ENCODE measurements around the gene HABP2. TPM values are rescaled to one million over a fixed set of nuclear protein-coding genes. Genes with fewer than 3 reads are reported as not detected.

The HABP2 gene
- total RNA-seq, 1 experiment from 2014 or later = not detected

DNA sequence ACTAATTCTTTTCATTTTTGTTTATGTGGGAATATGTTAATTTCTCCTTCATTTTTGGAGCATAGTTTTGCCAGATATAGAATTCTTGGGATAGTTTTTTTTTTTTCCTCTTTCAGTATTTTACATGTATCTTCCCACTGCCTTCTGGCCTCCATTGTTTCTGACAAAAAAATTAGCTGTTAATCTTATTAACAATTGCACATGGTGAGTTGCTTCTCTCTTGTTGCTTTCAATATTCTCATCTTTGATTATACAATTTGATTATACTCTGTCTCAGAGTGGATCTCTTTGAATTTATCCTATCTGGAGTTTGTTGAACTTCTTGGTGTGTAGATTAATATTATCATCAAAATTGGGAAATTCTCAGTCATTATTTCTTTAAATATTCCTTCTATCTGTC lies 41.4 kb upstream of the HABP2 start:
- Histone ChIP-seq H4K91ac (ENCODE audit: insufficient read length, low read depth, low read length) (no peak overlapping the region), H4K8ac (replicated peaks; ENCODE audit: insufficient read length, low read depth, low read length) (no peak overlapping the region), H3K14ac (ENCODE audit: insufficient read depth, low read length) (no peak overlapping the region), H3K79me1 (ENCODE audit: insufficient read depth, low read depth, low read length, poor library complexity, severe bottlenecking) (no peaks in the 10 kb centered on the region), H3K23ac (ENCODE audit: insufficient read length, low read depth, low read length) (no peak overlapping the region), H3K4me1 (ENCODE audit: insufficient read depth, low read length) (no peaks in the 10 kb centered on the region), H4K5ac (ENCODE audit: insufficient read length, low read depth, low read length) (no peak overlapping the region), H2BK120ac (ENCODE audit: low read depth, low read length, poor library complexity, severe bottlenecking) (no peak overlapping the region), H3K4me2 (ENCODE audit: insufficient read depth, insufficient read length, low read length) (no peak overlapping the region), H3K56ac (ENCODE audit: insufficient read length, low read depth, low read length) (no peak overlapping the region), H3K9ac (ENCODE audit: extremely low read depth, insufficient read length, low read length) (no peak overlapping the region), H4K20me1 (ENCODE audit: control insufficient read depth, insufficient read depth, insufficient read length) (no peaks in the 10 kb centered on the region), H3K9me3 (ENCODE audit: control insufficient read depth, low read depth, low read length) (no peaks in the 10 kb centered on the region), H3K23me2 (ENCODE audit: insufficient read length, low read depth, low read length, poor library complexity, severe bottlenecking) (no peaks in the 10 kb centered on the region), H3K79me2 (ENCODE audit: insufficient read depth, low read length) (no peaks in the 10 kb centered on the region), H2BK5ac (ENCODE audit: insufficient read length, low read length) (no peak overlapping the region), H2AFZ (ENCODE audit: low read length) (no peak overlapping the region), H3K27ac (ENCODE audit: insufficient read length, low read depth, low read length) (no peak overlapping the region), H3T11ph (ENCODE audit: low read length) (no peak overlapping the region), H3K4ac (ENCODE audit: low read depth, low read length) (no peak overlapping the region), H2BK12ac (ENCODE audit: insufficient read length, low read depth, low read length) (no peak overlapping the region), H2BK20ac (ENCODE audit: low read depth, low read length, poor library complexity, severe bottlenecking) (no peak overlapping the region), H2BK15ac (ENCODE audit: low read depth, low read length) (no peak overlapping the region), H3K18ac (ENCODE audit: insufficient read length, low read depth, low read length) (no peak overlapping the region), H2AK5ac (ENCODE audit: insufficient read length, low read length) (no peak overlapping the region), H3K27me3 (ENCODE audit: insufficient read depth, low read length) (no peaks in the 10 kb centered on the region)
- Mint-ChIP-seq H3K9me3 (peaks cover 9 to 10% of the 10 kb centered on the region in 2 experiments), H3K27me3 (ENCODE audit: low read depth) (peaks cover 36% of the 10 kb centered on the region), H3K36me3 (ENCODE audit: insufficient read depth in 1 of 3, low read depth in 3 of 3) (peaks cover 0 to 10% (median 1%) of the 10 kb centered on the region in 3 experiments; a peak in 4 of 7 replicates), H3K27ac (no peak overlapping the region), H3K4me1 (no peaks in the 10 kb centered on the region), H3K4me3 (no peak overlapping the region)
- no peak for TF ChIP-seq CTCF (conservative IDR thresholded peaks at IDR 0.05)
- DNase-seq = no peak
